GM18951 (cell line): ENCODE data around the gene SCN8A.

ENCODE experiments used
- POLR2A ChIP-seq: IDR thresholded peaks from 4 replicates; pipeline ENCODE4 v1.6.1; 2011; ENCODE audit warnings: mild to moderate bottlenecking; ENCODE audit not compliant: insufficient read length, insufficient read depth; ENCODE audit errors: extremely low read depth
- in situ Hi-C: fragments of 300-500 bp; cut with MboI; formaldehyde crosslinking; loops from one replicate; pipeline ENCODE4 v1.12.0; 2022; ENCODE audit warnings: low sequenced_read_pairs, mixed read lengths, inconsistent platforms; ENCODE audit not compliant: unreplicated experiment

Gene SCN8A

GRCh38 chr12:51687177-51687576 is 96.1 kb downstream of the SCN8A start:
- in situ Hi-C loops, result no loop called here

GRCh38 chr12:51687614-51688013 is 96.6 kb downstream of the SCN8A start:
- in situ Hi-C loops, result no loop called here
- TF ChIP-seq POLR2A, result no peak

More at GRCh38 chr12:51687177-51687576, 96.1 kb downstream of the SCN8A start:
- TF ChIP-seq POLR2A, result no peak

GRCh38 chr12:51689983-51690382 is 99.0 kb downstream of the SCN8A start:
- no peak for TF ChIP-seq POLR2A
- in situ Hi-C loops, result no loop called here

GRCh38 chr12:51692016-51692415 is 101.0 kb downstream of the SCN8A start:
- no peak for TF ChIP-seq POLR2A
- in situ Hi-C loops, result no loop called here

- no peak for TF ChIP-seq POLR2A
- in situ Hi-C loops, result no loop called here
Measured at GRCh38 chr12:51693569-51693968, 102.5 kb downstream of the SCN8A start.

- TF ChIP-seq POLR2A, result no peak
- in situ Hi-C loops, result no loop called here
Measured at GRCh38 chr12:51694146-51694545, 103.1 kb downstream of the SCN8A start.

DNA sequence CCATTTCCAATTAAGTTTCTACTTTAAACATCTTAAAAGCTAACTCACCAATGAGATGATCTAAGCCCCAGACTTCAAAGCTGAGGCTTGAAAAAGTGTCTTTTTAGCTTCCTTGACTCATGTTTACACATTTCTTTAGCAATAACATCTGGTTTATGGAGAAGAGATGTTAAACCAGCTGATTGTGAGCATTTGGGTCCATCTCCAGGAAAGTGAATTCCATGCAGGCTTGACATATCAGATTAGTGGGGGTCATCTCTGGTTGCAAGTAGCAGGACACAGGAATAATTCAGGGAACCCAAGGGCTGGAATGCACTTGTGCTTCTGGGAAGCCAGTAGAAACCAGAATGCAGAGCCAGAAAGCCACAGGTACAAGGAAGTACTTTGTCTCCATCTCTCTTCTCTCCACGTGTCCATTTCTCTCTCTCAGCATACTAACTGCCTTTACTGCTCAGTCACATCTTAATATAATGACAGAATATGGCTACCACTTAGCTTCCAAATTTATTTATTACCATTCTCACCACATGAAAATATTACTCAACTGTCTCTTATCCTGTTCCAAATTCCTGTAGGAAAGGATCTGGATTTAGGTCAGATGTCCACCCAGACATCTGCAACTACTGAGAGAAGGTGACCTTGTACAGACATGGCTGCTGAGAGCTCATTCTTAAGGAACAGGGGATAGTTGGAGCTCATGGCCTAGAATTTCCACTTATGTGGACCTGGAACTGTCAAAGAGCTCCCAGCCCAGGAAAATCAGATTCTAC is 104.4 kb downstream of the SCN8A start:
- in situ Hi-C loops, result no loop called here
- no peak for TF ChIP-seq POLR2A

DNA sequence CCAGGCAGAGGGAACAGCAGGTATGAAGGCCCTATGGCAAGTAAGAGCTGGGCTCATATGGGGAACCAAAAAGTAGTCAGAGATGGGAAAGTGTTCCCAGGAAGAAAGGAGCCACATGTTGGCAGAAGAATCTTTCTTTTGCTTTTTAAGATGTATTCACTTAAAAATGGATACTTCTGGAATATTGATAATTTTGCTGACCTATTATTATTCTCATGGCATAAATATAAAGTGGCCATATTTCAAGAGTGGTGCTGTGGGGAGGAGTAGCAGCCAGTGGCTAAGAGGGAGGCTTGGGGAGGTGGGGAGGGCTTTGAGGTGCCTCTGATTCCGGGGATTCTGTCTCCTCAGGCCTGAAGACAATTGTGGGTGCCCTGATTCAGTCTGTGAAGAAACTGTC is 108.2 kb downstream of the SCN8A start:
- no peak for TF ChIP-seq POLR2A

DNA sequence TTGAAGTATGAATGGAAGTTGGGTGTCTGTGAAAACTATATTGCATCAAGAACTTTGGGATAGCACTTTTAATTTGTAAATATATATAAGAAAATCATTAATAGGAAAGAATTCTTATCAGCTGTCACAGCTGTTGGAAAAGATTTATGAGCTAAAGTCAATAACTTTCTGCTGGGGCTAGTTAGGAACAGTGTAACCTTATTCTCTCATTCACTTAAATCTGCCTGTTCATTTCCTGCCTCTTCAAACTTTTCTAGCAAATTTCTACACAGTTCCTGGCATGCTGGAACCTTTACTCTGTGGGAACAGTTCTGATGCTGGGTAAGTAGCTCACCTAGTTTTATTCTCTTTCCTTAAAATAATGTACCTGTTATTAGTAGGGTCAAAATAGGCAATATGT is 109.9 kb downstream of the SCN8A start:
- in situ Hi-C loops, result no loop called here
- TF ChIP-seq POLR2A, result no peak

More for the DNA sequence above, 108.2 kb downstream of the SCN8A start:
- in situ Hi-C loops, result no loop called here

DNA sequence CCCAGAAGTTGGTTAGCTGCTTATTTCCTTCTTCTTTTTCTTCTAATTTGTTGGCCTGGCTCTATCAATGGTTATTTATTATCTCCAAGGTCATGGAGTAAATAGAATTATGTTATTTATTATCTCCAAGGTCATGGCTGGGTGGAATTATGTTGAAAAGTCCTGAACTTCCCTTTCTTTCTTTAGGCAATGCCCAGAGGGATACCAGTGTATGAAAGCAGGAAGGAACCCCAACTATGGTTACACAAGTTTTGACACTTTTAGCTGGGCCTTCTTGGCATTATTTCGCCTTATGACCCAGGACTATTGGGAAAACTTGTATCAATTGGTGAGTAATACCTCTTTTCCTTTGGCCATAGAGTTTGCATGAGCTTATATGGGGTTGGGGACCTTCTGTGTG is 111.6 kb downstream of the SCN8A start:
- in situ Hi-C loops, result no loop called here
- no peak for TF ChIP-seq POLR2A

DNA sequence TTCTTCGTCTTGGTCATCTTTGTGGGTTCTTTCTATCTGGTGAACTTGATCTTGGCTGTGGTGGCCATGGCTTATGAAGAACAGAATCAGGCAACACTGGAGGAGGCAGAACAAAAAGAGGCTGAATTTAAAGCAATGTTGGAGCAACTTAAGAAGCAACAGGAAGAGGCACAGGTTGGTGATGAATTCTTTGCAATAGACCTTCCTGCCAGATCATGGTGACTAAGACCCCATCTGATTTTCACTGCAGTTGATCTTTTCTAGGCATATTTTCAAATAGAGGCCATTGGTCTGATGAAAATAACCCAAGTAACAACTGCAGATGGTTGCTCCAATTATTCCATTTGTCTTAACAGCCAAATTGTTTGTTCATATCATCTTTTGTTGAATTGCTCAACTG is 114.4 kb downstream of the SCN8A start:
- in situ Hi-C loops, result no loop called here
- TF ChIP-seq POLR2A, result no peak

- no peak for TF ChIP-seq POLR2A
- in situ Hi-C loops, result no loop called here
Measured at GRCh38 chr12:51706206-51706605, 115.2 kb downstream of the SCN8A start.

- in situ Hi-C loops, result no loop called here
- TF ChIP-seq POLR2A, result no peak
Measured at GRCh38 chr12:51714666-51715065, 123.6 kb downstream of the SCN8A start.

DNA sequence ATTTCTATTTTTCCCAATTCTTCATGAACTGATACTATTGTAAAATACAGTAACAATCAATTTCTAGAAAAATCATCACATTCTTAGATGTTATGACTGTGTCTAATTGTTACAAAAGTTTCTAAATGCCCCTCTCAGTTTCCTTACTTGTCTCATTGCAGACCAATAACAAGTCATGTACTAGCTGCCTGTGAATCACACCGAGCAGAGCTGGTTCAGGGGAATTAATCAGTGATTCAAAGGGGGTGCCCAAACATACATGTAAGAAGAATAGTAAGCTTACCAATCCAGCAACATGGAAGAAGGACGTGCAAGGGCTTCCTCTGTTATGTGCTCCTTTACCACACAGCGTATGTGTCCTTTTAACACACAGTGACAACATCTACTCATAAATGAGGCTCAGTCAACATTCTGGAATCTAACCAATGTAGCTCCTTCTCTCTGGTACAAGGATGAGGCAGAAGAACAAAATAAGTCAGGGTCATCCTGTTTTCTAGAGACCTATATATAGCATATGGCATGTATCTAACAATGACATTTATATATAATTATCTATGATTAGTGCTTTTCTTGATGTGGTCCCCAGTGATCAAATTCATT is 126.4 kb downstream of the SCN8A start:
- in situ Hi-C loops, result no loop called here
- TF ChIP-seq POLR2A, result no peak

DNA sequence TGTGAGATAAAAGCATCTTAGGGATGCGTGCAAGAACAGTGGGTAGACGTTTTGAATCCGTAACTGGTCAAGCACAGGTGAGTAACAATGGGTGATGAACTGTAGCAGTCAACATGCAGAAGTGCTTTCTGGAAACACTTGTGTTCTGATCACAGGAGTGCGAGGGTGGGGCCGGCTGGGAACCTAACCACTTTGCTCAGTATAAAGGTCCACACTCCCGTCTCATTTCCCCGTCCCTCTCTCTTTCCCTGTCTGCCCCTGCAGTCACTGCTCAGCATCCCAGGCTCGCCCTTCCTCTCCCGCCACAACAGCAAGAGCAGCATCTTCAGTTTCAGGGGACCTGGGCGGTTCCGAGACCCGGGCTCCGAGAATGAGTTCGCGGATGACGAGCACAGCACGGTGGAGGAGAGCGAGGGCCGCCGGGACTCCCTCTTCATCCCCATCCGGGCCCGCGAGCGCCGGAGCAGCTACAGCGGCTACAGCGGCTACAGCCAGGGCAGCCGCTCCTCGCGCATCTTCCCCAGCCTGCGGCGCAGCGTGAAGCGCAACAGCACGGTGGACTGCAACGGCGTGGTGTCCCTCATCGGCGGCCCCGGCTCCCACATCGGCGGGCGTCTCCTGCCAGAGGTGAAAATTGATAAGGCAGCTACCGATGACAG is 130.4 kb downstream of the SCN8A start:
- no peak for TF ChIP-seq POLR2A
- in situ Hi-C loops, result no loop called here
